ENCODE data around the gene NEIL3. TPM values are rescaled to one million over a fixed set of nuclear protein-coding genes. Genes with fewer than 3 reads are reported as not detected.

The NEIL3 gene
- total and polyA plus RNA-seq, 8 donors: 0.29 to 9.3 (median 1.4) TPM; not detected in 2

GRCh38 chr4:177375372-177375771 is 65.7 kb downstream of the NEIL3 start:
- Histone ChIP-seq H3K36me3 (no peaks in the 10 kb centered on the region), H3K27ac (no peak overlapping the region), H3K9me3 (no peaks in the 10 kb centered on the region), H3K4me3 (no peak overlapping the region), H3K4me1 (no peaks in the 10 kb centered on the region), H3K27me3 (no peaks in the 10 kb centered on the region)
- no peak for DNase-seq
- no peak for TF ChIP-seq POLR2AphosphoS5 (IDR thresholded peaks at IDR 0.05)
- TF ChIP-seq EP300 (IDR thresholded peaks at IDR 0.05): no peak
- no peak for TF ChIP-seq CTCF (IDR thresholded peaks at IDR 0.05)
- TF ChIP-seq POLR2A (IDR thresholded peaks at IDR 0.05): no peak
- WGBS, 5 donors: 22 to 41% (median 36%) methylated on average over 3 of the region's 3 CpGs
- intact Hi-C loops (cut with DNase I; ENCODE audit: low total_unique reads): no loop called here

- DNase-seq: no peak
- 59 to 78% (median 67%) methylated on average over 2 of the region's 2 CpGs for WGBS, 5 donors
- Histone ChIP-seq H3K27ac (no peak overlapping the region), H3K36me3 (no peaks in the 10 kb centered on the region), H3K4me3 (no peak overlapping the region), H3K4me1 (no peaks in the 10 kb centered on the region), H3K9me3 (no peaks in the 10 kb centered on the region), H3K27me3 (no peaks in the 10 kb centered on the region)
- intact Hi-C loops (cut with DNase I; ENCODE audit: low total_unique reads): no loop called here
- TF ChIP-seq CTCF (IDR thresholded peaks at IDR 0.05): no peak
- no peak for TF ChIP-seq POLR2A (IDR thresholded peaks at IDR 0.05)
- TF ChIP-seq POLR2AphosphoS5 (IDR thresholded peaks at IDR 0.05): no peak
- no peak for TF ChIP-seq EP300 (IDR thresholded peaks at IDR 0.05)
Observed at GRCh38 chr4:177376024-177376423, 66.3 kb downstream of the NEIL3 start.

- WGBS, 5 donors: 95 to 99% (median 95%) methylated on average over 16 to 19 of the region's 19 CpGs
- TF ChIP-seq POLR2AphosphoS5 (IDR thresholded peaks at IDR 0.05) (no peak), EP300 (IDR thresholded peaks at IDR 0.05) (no peak), CTCF (IDR thresholded peaks at IDR 0.05) (no peak)
Observed at GRCh38 chr4:177380730-177381287, 71.1 kb downstream of the NEIL3 start.

GRCh38 chr4:177381762-177382310 is 72.2 kb downstream of the NEIL3 start:
- H3K27me3 ChIP-seq: no peaks in the 10 kb centered on the region
- no peak overlapping the region for H3K4me3 ChIP-seq
- no peaks in the 10 kb centered on the region for H3K36me3 ChIP-seq
- no peak for DNase-seq
- no peak overlapping the region for H3K27ac ChIP-seq
- TF ChIP-seq CTCF (IDR thresholded peaks at IDR 0.05) (no peak), EP300 (IDR thresholded peaks at IDR 0.05) (no peak), POLR2AphosphoS5 (IDR thresholded peaks at IDR 0.05) (no peak), POLR2A (IDR thresholded peaks at IDR 0.05) (no peak)
- 92 to 95% (median 94%) methylated on average over 12 to 13 of the region's 13 CpGs for WGBS, 5 donors
- no peaks in the 10 kb centered on the region for H3K9me3 ChIP-seq
- no peaks in the 10 kb centered on the region for H3K4me1 ChIP-seq
- intact Hi-C loops (cut with DNase I; ENCODE audit: low total_unique reads): no loop called here

More at GRCh38 chr4:177380730-177381287, 71.1 kb downstream of the NEIL3 start:
- Histone ChIP-seq H3K27me3 (no peaks in the 10 kb centered on the region), H3K36me3 (no peaks in the 10 kb centered on the region), H3K4me1 (no peaks in the 10 kb centered on the region), H3K27ac (no peak overlapping the region), H3K9me3 (no peaks in the 10 kb centered on the region), H3K4me3 (no peak overlapping the region)
- no peak for DNase-seq
- intact Hi-C loops (cut with DNase I; ENCODE audit: low total_unique reads): no loop called here
